DMS79 treated with DMSO at 0.1 percent for 48 hours (cell line): Measurements from ENCODE around the gene ZC3H12D.

Experiments used
- DNase-seq: peaks from one replicate; lab custom pipeline; 2025; lab: John Stamatoyannopoulos, UW

Gene ZC3H12D

DNA sequence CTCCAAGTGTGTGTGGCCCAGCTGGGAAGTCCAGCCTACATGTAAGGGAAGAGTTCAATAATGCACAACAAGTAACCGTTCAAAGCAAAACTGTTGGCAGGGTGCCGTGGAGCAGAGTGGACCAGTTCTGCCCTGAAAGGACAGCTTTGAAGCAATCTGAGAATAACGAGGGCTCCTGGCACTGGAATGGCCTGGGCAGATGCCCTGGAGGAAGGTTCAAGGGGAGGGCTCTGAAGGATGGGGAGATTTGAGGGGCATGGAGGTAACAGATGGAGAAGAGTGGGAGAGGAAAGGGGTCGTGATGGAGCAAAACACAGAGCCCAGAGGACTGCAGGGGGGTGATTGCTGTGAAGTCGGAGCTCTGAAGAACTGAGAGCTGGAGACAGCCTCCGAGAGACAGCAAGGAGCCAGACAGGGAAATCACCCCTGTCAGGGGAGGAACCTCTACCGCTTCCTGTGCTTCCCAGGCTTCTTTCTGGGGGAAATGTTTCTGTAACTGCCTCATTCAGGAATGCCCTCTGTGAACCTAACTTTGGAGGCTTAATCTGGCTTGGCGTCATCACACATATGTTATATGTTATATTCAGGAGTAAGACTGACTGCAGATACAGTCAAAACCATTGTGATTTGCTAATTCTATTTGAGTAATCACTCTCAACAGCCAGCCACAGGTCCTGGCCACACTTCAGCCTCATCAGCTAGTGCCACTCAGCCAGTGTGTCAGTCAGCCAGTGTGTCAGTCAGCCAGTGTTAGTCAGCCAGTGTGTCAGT lies 41.2 kb downstream of the ZC3H12D start:
- DNase-seq, result no peak

DNA sequence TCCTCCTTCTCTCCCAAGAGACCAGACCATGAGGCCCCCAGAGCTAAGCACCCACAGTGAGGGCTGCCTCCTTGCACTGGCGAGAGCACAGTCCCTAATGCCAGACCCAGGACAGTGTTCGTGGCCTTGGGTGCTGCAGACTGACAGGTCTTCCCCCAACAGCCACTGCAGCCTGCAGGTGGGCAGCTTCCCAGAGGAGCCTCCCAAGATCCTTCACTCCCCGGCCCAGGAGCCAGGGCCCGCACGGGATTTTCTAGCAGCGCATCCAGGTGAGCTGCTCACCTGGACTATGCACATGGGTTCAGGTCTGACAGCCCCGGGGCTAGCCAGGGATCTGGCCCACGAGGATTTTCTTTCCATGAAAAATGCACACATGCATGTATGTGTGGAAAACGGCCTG lies 43.1 kb downstream of the ZC3H12D start:
- no peak for DNase-seq

DNA sequence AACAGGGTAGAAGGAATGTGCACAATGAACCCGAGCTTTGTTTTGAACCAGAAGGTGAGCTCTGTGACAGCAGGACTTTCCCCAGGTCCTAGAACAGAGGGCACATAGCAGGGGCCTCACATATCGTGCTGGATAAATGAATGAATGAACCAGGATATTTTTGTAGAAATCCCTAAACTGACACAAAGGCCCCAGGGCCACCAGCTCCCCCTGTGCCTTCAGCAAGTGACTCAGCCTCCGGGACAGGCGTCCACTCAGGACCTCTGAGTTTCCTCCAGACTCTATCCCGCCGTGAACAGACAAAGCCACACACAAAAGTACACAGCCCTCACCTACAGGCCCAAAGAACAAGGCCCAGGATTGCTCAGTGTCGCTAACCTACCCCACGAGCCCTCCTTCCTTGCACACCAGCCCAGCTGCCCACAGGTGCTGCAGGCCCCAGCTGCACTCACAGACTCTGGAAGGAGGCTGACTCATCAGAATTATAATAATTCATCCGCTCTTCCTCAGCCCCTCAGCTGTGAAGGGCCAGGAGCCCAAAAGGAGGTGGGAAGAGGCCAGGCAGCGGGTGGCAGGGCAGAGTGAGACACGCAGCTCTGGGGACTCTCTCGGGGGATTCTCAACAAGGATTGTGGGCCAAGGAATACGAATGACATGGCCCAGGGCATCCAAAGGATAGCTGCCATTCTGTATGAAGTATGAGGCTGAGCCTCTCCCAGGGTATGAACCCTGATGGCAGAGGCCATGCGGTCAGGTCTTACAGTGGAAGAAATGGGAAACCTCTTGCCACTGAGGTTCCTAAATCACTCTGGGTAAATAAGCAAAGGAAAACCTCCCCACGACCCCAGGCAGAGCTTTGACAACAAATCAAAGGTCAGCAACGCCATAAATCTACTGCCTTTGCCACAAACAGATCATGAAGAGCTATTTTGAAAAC lies 43.8 kb downstream of the ZC3H12D start:
- DNase-seq, result no peak

DNA sequence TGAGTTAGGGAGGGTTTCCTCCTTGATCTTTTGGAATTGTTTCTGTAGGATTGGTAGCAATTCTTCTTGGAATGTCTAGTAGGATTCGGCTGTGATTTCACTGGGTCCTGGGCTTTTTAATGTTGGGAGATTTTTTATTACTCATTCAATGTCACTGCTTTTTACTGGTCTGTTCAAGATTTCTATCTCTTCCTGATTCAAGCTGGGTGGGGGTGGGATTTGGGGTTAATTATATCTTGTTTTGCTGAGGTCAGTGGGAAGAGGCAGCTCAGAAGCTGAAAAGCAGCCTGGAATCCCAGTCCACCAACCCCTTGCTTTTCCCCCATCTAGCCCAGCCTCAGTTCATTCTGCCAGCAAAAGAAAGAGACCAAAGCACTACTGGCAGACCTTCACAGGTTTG lies 45.2 kb downstream of the ZC3H12D start:
- no peak for DNase-seq

DNA sequence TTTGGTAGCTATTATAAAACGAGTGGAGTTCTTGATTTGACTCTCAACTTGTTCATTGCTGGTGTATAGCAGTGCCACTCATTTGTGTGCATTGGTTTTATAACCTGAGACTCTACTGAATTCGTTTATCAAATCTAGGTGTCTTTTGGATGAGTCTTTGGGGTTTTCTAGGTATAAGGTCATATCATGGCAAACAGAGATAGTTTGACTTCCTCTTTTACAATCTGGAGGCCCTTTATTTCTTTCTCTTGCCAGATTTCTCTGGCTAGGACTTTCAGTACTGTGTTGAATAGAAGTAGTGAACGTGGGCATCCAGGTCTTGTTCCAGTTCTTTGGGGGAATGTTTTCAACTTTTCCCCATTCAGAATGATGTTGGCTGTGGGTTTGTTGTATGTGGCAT lies 46.0 kb downstream of the ZC3H12D start:
- no peak for DNase-seq

GRCh38 chr6:149437212-149437611 lies 47.6 kb downstream of the ZC3H12D start:
- no peak for DNase-seq

GRCh38 chr6:149436647-149437046 lies 48.2 kb downstream of the ZC3H12D start:
- DNase-seq, result no peak

- no peak for DNase-seq
These were observed 48.8 kb downstream of the ZC3H12D start for GRCh38 chr6:149435919-149436586.

- no peak for DNase-seq
These were observed 50.9 kb downstream of the ZC3H12D start for GRCh38 chr6:149433881-149434280.

DNA sequence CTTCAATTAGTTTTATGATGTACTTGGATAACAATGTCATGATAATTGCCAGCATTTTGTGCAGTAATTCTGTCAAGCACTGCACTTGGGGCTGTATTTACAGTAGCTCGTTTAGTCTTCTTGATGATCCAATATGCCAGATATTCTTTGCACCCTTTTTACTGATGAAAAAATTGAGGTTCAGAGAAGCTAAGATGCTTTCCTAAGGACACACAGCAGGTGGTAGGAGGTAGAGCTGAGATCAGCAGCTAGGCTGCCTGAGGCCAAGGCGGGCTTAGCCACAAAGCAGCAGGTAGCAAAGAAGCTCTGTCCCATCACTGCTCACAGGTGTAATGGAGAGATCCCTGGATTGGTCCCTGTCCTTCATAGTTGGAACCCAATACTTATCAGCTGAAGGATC lies 51.4 kb downstream of the ZC3H12D start:
- DNase-seq, result no peak

GRCh38 chr6:149431905-149432775 lies 52.7 kb downstream of the ZC3H12D start:
- DNase-seq, result peak; percentile 79

GRCh38 chr6:149429427-149430360 lies 55.1 kb downstream of the ZC3H12D start:
- no peak for DNase-seq

DNA sequence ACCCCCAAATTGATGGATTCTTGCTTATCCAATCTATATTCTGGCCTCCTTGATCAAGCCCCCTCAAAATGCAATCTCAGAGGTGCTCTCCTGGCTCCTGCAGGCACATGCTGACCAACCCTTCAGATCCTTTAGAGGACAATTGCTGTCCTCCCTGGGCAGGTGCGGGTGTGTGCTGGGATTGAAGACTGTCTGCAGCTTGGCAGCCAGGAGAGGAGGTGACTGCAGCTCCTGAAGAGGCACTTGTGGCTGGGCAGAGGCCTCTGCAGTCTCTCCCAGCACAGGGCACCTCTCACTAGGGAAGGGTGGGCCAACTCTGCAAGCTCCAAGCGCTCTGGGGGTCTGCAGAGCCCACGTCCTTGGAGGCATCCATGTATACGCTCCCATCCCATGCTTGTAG lies 56.2 kb downstream of the ZC3H12D start:
- DNase-seq, result no peak

DNA sequence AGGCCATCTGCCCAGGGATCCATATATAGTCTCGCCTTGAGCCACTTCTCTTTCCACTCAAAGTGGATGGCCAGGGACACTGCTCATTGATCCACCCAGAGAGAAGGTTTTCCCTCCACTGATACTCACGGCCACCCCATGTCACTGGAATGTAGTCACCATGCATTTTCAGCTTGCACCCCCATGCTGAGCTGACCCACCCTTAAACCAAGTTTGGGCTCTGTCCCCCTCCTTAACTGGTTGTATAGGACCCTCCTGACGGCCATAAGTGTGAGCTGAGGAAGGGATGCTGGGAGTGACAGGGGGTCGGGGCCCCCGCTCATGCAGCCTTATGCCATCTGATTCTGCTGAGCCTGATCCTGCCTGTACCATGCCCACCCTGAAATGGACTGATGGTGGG lies 59.1 kb downstream of the ZC3H12D start:
- no peak for DNase-seq

DNA sequence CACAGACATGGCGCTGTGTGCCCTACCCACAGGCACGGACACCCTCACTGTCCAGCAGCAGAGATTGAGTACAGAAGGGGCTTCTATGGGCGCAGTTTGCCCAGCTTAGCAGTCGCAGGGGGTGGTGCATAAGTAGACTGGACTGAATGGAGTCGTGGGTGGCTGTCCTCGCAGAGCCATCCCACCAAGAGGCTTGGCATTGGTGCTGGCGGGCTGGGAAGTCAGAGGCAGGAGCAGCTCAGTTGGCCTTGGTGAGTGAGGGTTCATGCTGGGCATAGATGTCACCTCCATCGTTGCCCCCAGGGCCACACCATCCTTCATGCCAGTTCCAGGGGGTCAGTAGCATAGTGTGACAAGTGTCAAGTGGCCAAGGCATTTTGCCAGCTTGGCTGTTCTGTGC lies 59.6 kb downstream of the ZC3H12D start:
- no peak for DNase-seq

DNA sequence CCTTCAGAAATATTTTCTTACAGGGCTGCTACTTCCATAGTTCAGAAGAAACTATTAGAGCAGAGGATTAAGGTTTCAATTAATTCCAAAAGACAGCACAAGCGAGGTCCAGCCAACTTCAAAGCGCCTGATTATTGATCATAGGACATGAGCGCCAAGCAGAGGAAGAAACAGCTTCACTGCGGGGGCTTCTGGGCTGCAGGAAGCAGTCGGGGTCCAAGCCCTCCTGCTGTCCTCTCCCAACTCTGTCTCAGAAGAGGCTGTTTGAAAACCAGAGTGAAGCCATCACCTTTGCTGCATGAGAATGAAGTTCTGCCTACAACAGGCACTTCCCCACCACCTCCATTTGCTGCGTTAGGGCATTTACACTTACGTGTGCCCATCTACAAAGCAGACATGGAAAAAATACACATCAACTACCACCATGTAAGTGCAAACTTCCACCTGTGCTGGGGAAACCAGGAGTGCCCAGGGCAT lies 60.8 kb downstream of the ZC3H12D start:
- no peak for DNase-seq

DNA sequence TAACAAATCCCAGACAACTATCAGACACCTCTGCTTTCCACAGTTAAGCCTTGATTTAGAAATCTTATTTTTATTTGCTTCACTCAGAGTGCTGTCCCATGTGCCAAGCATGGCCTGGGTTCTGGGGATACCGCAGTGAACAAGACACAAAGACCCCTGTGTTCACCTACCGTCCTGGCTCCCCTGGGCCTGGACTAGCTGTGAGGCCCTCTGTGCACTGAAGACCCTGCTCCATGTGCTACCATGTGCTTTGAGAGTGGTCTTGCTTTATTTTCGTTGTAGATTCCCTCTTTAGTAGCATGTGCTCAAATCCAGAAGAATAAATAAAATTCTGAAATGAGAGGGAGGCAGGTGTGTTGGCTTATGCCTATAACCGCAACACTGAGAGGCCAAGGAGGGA lies 62.2 kb downstream of the ZC3H12D start:
- DNase-seq, result no peak

DNA sequence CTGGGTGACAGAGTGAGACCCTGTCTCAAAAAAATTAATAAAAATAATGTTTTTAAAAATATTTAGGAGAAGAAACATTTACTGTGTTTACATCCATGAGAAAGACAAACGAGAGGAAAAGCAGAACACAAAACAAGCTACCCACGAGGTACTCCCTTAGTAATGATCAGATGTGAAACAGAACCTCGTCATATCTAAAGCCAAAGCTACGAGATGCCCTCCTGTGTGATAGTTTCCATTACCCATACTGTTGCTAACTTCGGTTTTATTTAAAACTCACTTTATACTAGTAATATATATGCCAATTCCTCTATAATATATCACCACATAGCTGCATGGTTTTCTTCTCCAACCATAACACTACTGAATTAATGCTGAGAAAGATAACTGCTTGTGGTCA lies 63.7 kb downstream of the ZC3H12D start:
- DNase-seq, result no peak

GRCh38 chr6:149419696-149420404 lies 65.0 kb downstream of the ZC3H12D start:
- DNase-seq, result no peak

- no peak for DNase-seq
These were observed 70.0 kb downstream of the ZC3H12D start for GRCh38 chr6:149414821-149415220.
